Upper lobe of right lung (tissue), 1 donor: ENCODE measurements around the gene SLC22A2. TPM values are rescaled to one million over a fixed set of nuclear protein-coding genes. Genes with fewer than 3 reads are reported as not detected.

ENCODE experiments used
- ATAC-seq: fragments of 200-7000 bp; cut with Tn5 transposase; one replicate; pipeline ENCODE4 v1.9.1; 2020; ENCODE audit warnings: mild to moderate bottlenecking, moderate library complexity
- DNase-seq: peaks from one replicate; pipeline ENCODE4 v3.0.0-alpha.2; 2020
- H3K27ac ChIP-seq: fragments of 200-600 bp; one replicate; pipeline ENCODE4 v1.8.0; 2022
- H3K27me3 ChIP-seq: fragments of 200-600 bp; one replicate; pipeline ENCODE4 v1.8.0; 2022; ENCODE audit warnings: mild to moderate bottlenecking
- H3K36me3 ChIP-seq: fragments of 200-600 bp; one replicate; pipeline ENCODE4 v1.8.0; 2022
- H3K4me1 ChIP-seq: fragments of 200-600 bp; one replicate; pipeline ENCODE4 v1.8.0; 2022
- H3K4me3 ChIP-seq: fragments of 200-600 bp; one replicate; pipeline ENCODE4 v1.8.0; 2022; ENCODE audit warnings: mild to moderate bottlenecking
- H3K9me3 ChIP-seq: fragments of 200-600 bp; one replicate; pipeline ENCODE4 v1.8.0; 2022
- CTCF ChIP-seq: fragments of 200-600 bp; IDR thresholded peaks from one replicate; pipeline ENCODE4 v1.8.0; 2022; ENCODE audit warnings: antibody characterized with exemption
- intact Hi-C: fragments of 100-400 bp; cut with DNase I; formaldehyde crosslinking; loops from one replicate; pipeline ENCODE4 v1.11.0; 2022
- total RNA-seq: library from RNA; stranded (reverse); fragmentation: NEBNext Ultra II Directional; extraction: Animal tissue kit (Norgen Biotek cat#: 25700); gene quantifications from one replicate; pipeline ENCODE4 v1.2.1, GENCODE V29; 2021
- donor health status: DM: no; HTN: yes; CAD: no; lungs with severe emphysema.

The SLC22A2 gene
- total RNA-seq, 1 donor from 2014 or later, result not detected

GRCh38 chr6:160256445-160256844 lies 2.2 kb downstream of the SLC22A2 start:
- H3K27ac ChIP-seq, result no peak overlapping the region
- H3K27me3 ChIP-seq, result no peaks in the 10 kb centered on the region
- no peaks in the 10 kb centered on the region for H3K4me1 ChIP-seq
- intact Hi-C loops, result no loop called here
- H3K9me3 ChIP-seq, result no peaks in the 10 kb centered on the region
- no peak for DNase-seq
- no peaks in the 10 kb centered on the region for H3K36me3 ChIP-seq
- no peak for TF ChIP-seq CTCF
- ATAC-seq, result no peak
- no peak overlapping the region for H3K4me3 ChIP-seq

GRCh38 chr6:160254467-160255312 lies 3.9 kb downstream of the SLC22A2 start:
- no peak overlapping the region for H3K27ac ChIP-seq
- TF ChIP-seq CTCF, result no peak
- intact Hi-C loops, result no loop called here
- ATAC-seq (peak; percentile 85), DNase-seq (no peak)
- H3K36me3 ChIP-seq, result no peaks in the 10 kb centered on the region
- no peaks in the 10 kb centered on the region for H3K9me3 ChIP-seq
- H3K4me1 ChIP-seq, result no peaks in the 10 kb centered on the region
- no peak overlapping the region for H3K4me3 ChIP-seq
- H3K27me3 ChIP-seq, result no peaks in the 10 kb centered on the region

GRCh38 chr6:160253714-160254113 lies 4.9 kb downstream of the SLC22A2 start:
- Histone ChIP-seq H3K4me3 (no peak overlapping the region), H3K9me3 (no peaks in the 10 kb centered on the region), H3K27ac (no peak overlapping the region), H3K27me3 (no peaks in the 10 kb centered on the region), H3K36me3 (no peaks in the 10 kb centered on the region), H3K4me1 (no peaks in the 10 kb centered on the region)
- no peak for ATAC-seq
- TF ChIP-seq CTCF, result no peak
- no peak for DNase-seq
- intact Hi-C loops, result no loop called here

GRCh38 chr6:160253292-160253691 lies 5.3 kb downstream of the SLC22A2 start:
- Histone ChIP-seq H3K27ac (no peak overlapping the region), H3K4me3 (no peak overlapping the region), H3K27me3 (no peaks in the 10 kb centered on the region), H3K36me3 (no peaks in the 10 kb centered on the region), H3K4me1 (no peaks in the 10 kb centered on the region), H3K9me3 (no peaks in the 10 kb centered on the region)
- no peak for ATAC-seq
- no peak for DNase-seq
- no peak for TF ChIP-seq CTCF
- intact Hi-C loops, result no loop called here

- ATAC-seq, result no peak
- intact Hi-C loops, result no loop called here
- Histone ChIP-seq H3K4me1 (no peaks in the 10 kb centered on the region), H3K4me3 (no peak overlapping the region), H3K9me3 (no peaks in the 10 kb centered on the region), H3K36me3 (no peaks in the 10 kb centered on the region), H3K27ac (no peak overlapping the region), H3K27me3 (no peaks in the 10 kb centered on the region)
- no peak for DNase-seq
- TF ChIP-seq CTCF, result no peak
Observed at GRCh38 chr6:160252073-160252813, 6.4 kb downstream of the SLC22A2 start.
